Testis (tissue), 2 donors: ENCODE data around the gene ADK.

Experiments used
- CTCF ChIP-seq, 3 experiments: fragments of 450-650 bp in 2 of 3; fragments of 200-600 bp in 1 of 3; sonication (generic) in 1 of 3; IDR thresholded peaks; one replicate each; pipeline ENCODE4 v1.5.1; 2016 to 2019; ENCODE audit warnings: antibody characterized with exemption in 3 of 3, mild to moderate bottlenecking in 2 of 3, moderate library complexity in 1 of 3
- POLR2A ChIP-seq: fragments of 450-650 bp; IDR thresholded peaks from one replicate; pipeline ENCODE4 v1.6.1; 2017; ENCODE audit warnings: antibody characterized with exemption, mild to moderate bottlenecking, moderate library complexity

- no peak for TF ChIP-seq CTCF (IDR thresholded peaks at IDR 0.05)
- no peak for TF ChIP-seq POLR2A
Observed at GRCh38 chr10:74745449-74745848, 594.4 kb downstream of the ADK start.
